Stimulated activated naive CD4-positive, alpha-beta T cell (primary cell): ENCODE measurements around the gene ODF4.

Source experiments
- DNase-seq, 6 experiments: peaks; one replicate each; lab custom pipeline; 2025; lab: John Stamatoyannopoulos, UW

Gene ODF4

GRCh38 chr17:8339540-8339939 is at the start of gene ODF4:
Gene ODF4, plus strand, starts transcription at chr17:8339840. Its CDS starts 212 bp downstream, at chr17:8340052.
- no peak for DNase-seq

GRCh38 chr17:8290043-8290442 is 49.6 kb upstream of the ODF4 start:
- no peak for DNase-seq

GRCh38 chr17:8292639-8293395 is 46.8 kb upstream of the ODF4 start:
- no peak for DNase-seq

- DNase-seq: no peak
Measured at GRCh38 chr17:8294361-8294760, 45.3 kb upstream of the ODF4 start.

- DNase-seq: peak in 1 of 6 experiments; percentile 32
Measured at GRCh38 chr17:8294814-8295316, 44.8 kb upstream of the ODF4 start.

- no peak for DNase-seq
Measured at GRCh38 chr17:8300226-8300625, 39.4 kb upstream of the ODF4 start.

GRCh38 chr17:8300627-8301242 is 38.9 kb upstream of the ODF4 start:
- peak; percentile 31 to 79 (median 52) for DNase-seq

- no peak for DNase-seq
Measured at GRCh38 chr17:8310601-8311123, 29.0 kb upstream of the ODF4 start.

GRCh38 chr17:8311131-8311790 is 28.4 kb upstream of the ODF4 start:
- no peak for DNase-seq

- DNase-seq: no peak
Measured at GRCh38 chr17:8312251-8312650, 27.4 kb upstream of the ODF4 start.

- DNase-seq: no peak
Measured at GRCh38 chr17:8312726-8313600, 26.7 kb upstream of the ODF4 start.

- no peak for DNase-seq
Measured at GRCh38 chr17:8314797-8315763, 24.6 kb upstream of the ODF4 start.

- DNase-seq: no peak
Measured at GRCh38 chr17:8315764-8316217, 23.8 kb upstream of the ODF4 start.

- DNase-seq: no peak
Measured at GRCh38 chr17:8318010-8318935, 21.4 kb upstream of the ODF4 start.

- DNase-seq: no peak
Measured at GRCh38 chr17:8320262-8320661, 19.4 kb upstream of the ODF4 start.

GRCh38 chr17:8320990-8321389 is 18.6 kb upstream of the ODF4 start:
- DNase-seq: no peak

GRCh38 chr17:8322061-8322460 is 17.6 kb upstream of the ODF4 start:
- DNase-seq: no peak

GRCh38 chr17:8324132-8324531 is 15.5 kb upstream of the ODF4 start:
- DNase-seq: no peak

- DNase-seq: no peak
Measured at GRCh38 chr17:8324923-8325322, 14.7 kb upstream of the ODF4 start.
